Measurements from ENCODE around the gene UQCC5. TPM values are rescaled to one million over a fixed set of nuclear protein-coding genes. Genes with fewer than 3 reads are reported as not detected.

UQCC5 gene
- total RNA-seq, 2 donors from 2014 or later = 3.0 to 16.5 TPM

- Histone ChIP-seq H3K4me1 (replicated peaks) (no peaks in the 10 kb centered on the region), H3K36me3 (no peaks in the 10 kb centered on the region), H3K27me3 (replicated peaks; ENCODE audit: insufficient read depth) (no peaks in the 10 kb centered on the region), H3K4me3 (no peak overlapping the region), H3K27ac (no peak overlapping the region), H3K9me3 (no peaks in the 10 kb centered on the region)
- intact Hi-C loops (cut with DNase I) = no loop called here
- no peak for DNase-seq (ENCODE audit: low spot score)
- 96% methylated on average over 11 of the region's 11 CpGs for WGBS
- TF ChIP-seq POLR2AphosphoS5 (IDR thresholded peaks at IDR 0.05) (no peak), POLR2A (IDR thresholded peaks at IDR 0.05) (no peak), CTCF (IDR thresholded peaks at IDR 0.05) (no peak)
These were observed 33.5 kb upstream of the UQCC5 start for GRCh38 chr3:52502808-52503350.

GRCh38 chr3:52503788-52504424, 32.5 kb upstream of the UQCC5 start:
- Histone ChIP-seq H3K9me3 (no peaks in the 10 kb centered on the region), H3K27ac (no peak overlapping the region), H3K4me1 (replicated peaks) (no peaks in the 10 kb centered on the region), H3K27me3 (replicated peaks; ENCODE audit: insufficient read depth) (no peaks in the 10 kb centered on the region), H3K4me3 (no peak overlapping the region), H3K36me3 (no peaks in the 10 kb centered on the region)
- DNase-seq (ENCODE audit: low spot score) = no peak
- intact Hi-C loops (cut with DNase I) = no loop called here
- WGBS = 70% methylated on average over 23 of the region's 23 CpGs
- TF ChIP-seq CTCF (IDR thresholded peaks at IDR 0.05) (no peak), POLR2A (IDR thresholded peaks at IDR 0.05) (no peak), POLR2AphosphoS5 (IDR thresholded peaks at IDR 0.05) (no peak)

- Histone ChIP-seq H3K4me3 (no peak overlapping the region), H3K27me3 (replicated peaks; ENCODE audit: insufficient read depth) (no peaks in the 10 kb centered on the region), H3K36me3 (no peaks in the 10 kb centered on the region), H3K27ac (no peak overlapping the region), H3K9me3 (no peaks in the 10 kb centered on the region), H3K4me1 (replicated peaks) (no peaks in the 10 kb centered on the region)
- DNase-seq (ENCODE audit: low spot score) = no peak
- intact Hi-C loops (cut with DNase I) = no loop called here
- TF ChIP-seq POLR2AphosphoS5 (IDR thresholded peaks at IDR 0.05) = no peak
- no peak for TF ChIP-seq CTCF (IDR thresholded peaks at IDR 0.05)
- no peak for TF ChIP-seq POLR2A (IDR thresholded peaks at IDR 0.05)
- WGBS = 90% methylated on average over 10 of the region's 10 CpGs
These were observed 31.4 kb upstream of the UQCC5 start for GRCh38 chr3:52504977-52505376.

- 84% methylated on average over 16 of the region's 27 CpGs for WGBS
- H3K27ac ChIP-seq = no peak overlapping the region
- no peak for DNase-seq (ENCODE audit: low spot score)
- no peaks in the 10 kb centered on the region for H3K4me1 ChIP-seq (replicated peaks)
- H3K36me3 ChIP-seq = no peaks in the 10 kb centered on the region
- no peak for TF ChIP-seq POLR2A (IDR thresholded peaks at IDR 0.05)
- no peak for TF ChIP-seq CTCF (IDR thresholded peaks at IDR 0.05)
- no peak for TF ChIP-seq POLR2AphosphoS5 (IDR thresholded peaks at IDR 0.05)
- no peaks in the 10 kb centered on the region for H3K27me3 ChIP-seq (replicated peaks; ENCODE audit: insufficient read depth)
- no peak overlapping the region for H3K4me3 ChIP-seq
- no peaks in the 10 kb centered on the region for H3K9me3 ChIP-seq
- intact Hi-C loops (cut with DNase I) = no loop called here
These were observed 30.0 kb upstream of the UQCC5 start for GRCh38 chr3:52506266-52506966.

Data from prostate gland (tissue), 2 donors.